ENCODE results near the gene DCLK1.

The DCLK1 gene

GRCh38 chr13:35930665-35931631 is 200.2 kb downstream of the DCLK1 start:
- no peak for DNase-seq
- no peak for TF ChIP-seq GATA1 (IDR thresholded peaks at IDR 0.05; ENCODE audit: low read depth, low read length)
- TF ChIP-seq POLR2A (IDR thresholded peaks at IDR 0.05; ENCODE audit: low read length) = no peak

- peak in 1 of 2 experiments; percentile 1 for DNase-seq
- TF ChIP-seq POLR2A (IDR thresholded peaks at IDR 0.05; ENCODE audit: low read length) = no peak
- no peak for TF ChIP-seq GATA1 (IDR thresholded peaks at IDR 0.05; ENCODE audit: low read depth, low read length)
These were observed 203.6 kb downstream of the DCLK1 start for GRCh38 chr13:35927567-35928021.

GRCh38 chr13:35926859-35927530 is 204.2 kb downstream of the DCLK1 start:
- DNase-seq = no peak
- TF ChIP-seq GATA1 (IDR thresholded peaks at IDR 0.05; ENCODE audit: low read depth, low read length) (no peak), POLR2A (IDR thresholded peaks at IDR 0.05; ENCODE audit: low read length) (no peak)

GRCh38 chr13:35925669-35926068 is 205.5 kb downstream of the DCLK1 start:
- TF ChIP-seq POLR2A (IDR thresholded peaks at IDR 0.05; ENCODE audit: low read length) (no peak), GATA1 (IDR thresholded peaks at IDR 0.05; ENCODE audit: low read depth, low read length) (no peak)
- no peak for DNase-seq

GRCh38 chr13:35923347-35923746 is 207.8 kb downstream of the DCLK1 start:
- no peak for TF ChIP-seq POLR2A (IDR thresholded peaks at IDR 0.05; ENCODE audit: low read length)
- no peak for TF ChIP-seq GATA1 (IDR thresholded peaks at IDR 0.05; ENCODE audit: low read depth, low read length)
- no peak for DNase-seq

GRCh38 chr13:35920816-35921215 is 210.4 kb downstream of the DCLK1 start:
- TF ChIP-seq GATA1 (IDR thresholded peaks at IDR 0.05; ENCODE audit: low read depth, low read length) (no peak), POLR2A (IDR thresholded peaks at IDR 0.05; ENCODE audit: low read length) (no peak)
- DNase-seq = no peak

GRCh38 chr13:35917942-35918645 is 213.1 kb downstream of the DCLK1 start:
- no peak for DNase-seq
- TF ChIP-seq GATA1 (IDR thresholded peaks at IDR 0.05; ENCODE audit: low read depth, low read length) (no peak), POLR2A (IDR thresholded peaks at IDR 0.05; ENCODE audit: low read length) (no peak)

GRCh38 chr13:35917252-35917941 is 213.8 kb downstream of the DCLK1 start:
- TF ChIP-seq POLR2A (IDR thresholded peaks at IDR 0.05; ENCODE audit: low read length) (no peak), GATA1 (IDR thresholded peaks at IDR 0.05; ENCODE audit: low read depth, low read length) (no peak)
- DNase-seq = no peak

GRCh38 chr13:35916146-35916545 is 215.0 kb downstream of the DCLK1 start:
- DNase-seq = no peak
- TF ChIP-seq POLR2A (IDR thresholded peaks at IDR 0.05; ENCODE audit: low read length) = no peak
- TF ChIP-seq GATA1 (IDR thresholded peaks at IDR 0.05; ENCODE audit: low read depth, low read length) = no peak

- TF ChIP-seq GATA1 (IDR thresholded peaks at IDR 0.05; ENCODE audit: low read depth, low read length) (no peak), POLR2A (IDR thresholded peaks at IDR 0.05; ENCODE audit: low read length) (no peak)
- DNase-seq = no peak
These were observed 216.5 kb downstream of the DCLK1 start for GRCh38 chr13:35914662-35915061.

GRCh38 chr13:35912841-35913240 is 218.3 kb downstream of the DCLK1 start:
- no peak for DNase-seq
- TF ChIP-seq POLR2A (IDR thresholded peaks at IDR 0.05; ENCODE audit: low read length) (no peak), GATA1 (IDR thresholded peaks at IDR 0.05; ENCODE audit: low read depth, low read length) (no peak)

GRCh38 chr13:35909837-35910540 is 221.2 kb downstream of the DCLK1 start:
- DNase-seq = no peak
- TF ChIP-seq GATA1 (IDR thresholded peaks at IDR 0.05; ENCODE audit: low read depth, low read length) = no peak
- no peak for TF ChIP-seq POLR2A (IDR thresholded peaks at IDR 0.05; ENCODE audit: low read length)

- DNase-seq = no peak
- TF ChIP-seq GATA1 (IDR thresholded peaks at IDR 0.05; ENCODE audit: low read depth, low read length) (no peak), POLR2A (IDR thresholded peaks at IDR 0.05; ENCODE audit: low read length) (no peak)
These were observed 222.1 kb downstream of the DCLK1 start for GRCh38 chr13:35909091-35909490.

Measured in erythroblast (primary cell).